AG04449 (cell line): ENCODE results near the gene MTURN.

ENCODE experiments used
- CTCF ChIA-PET: fragments of 350-600 bp; formaldehyde crosslinking; extraction: SDS; loops from one replicate; lab custom pipeline; 2021; ENCODE audit warnings: antibody characterized with exemption; lab: Yijun Ruan, JAX
- POLR2A ChIA-PET: fragments of 400-600, 350-600 bp; formaldehyde crosslinking; extraction: SDS; loops from one replicate; lab custom pipeline; 2020; ENCODE audit warnings: antibody characterized with exemption, inconsistent platforms; lab: Yijun Ruan, JAX
- DNase-seq: peaks from one replicate; pipeline ENCODE4 v3.0.0-alpha.2; 2010; ENCODE audit warnings: low read depth, low spot score
- H3K4me3 ChIP-seq: 2 replicates; pipeline ENCODE4 v1.5.1; 2011; ENCODE audit warnings: low read depth, mild to moderate bottlenecking, control low read depth, low read length
- CTCF ChIP-seq: IDR thresholded peaks from one replicate; pipeline ENCODE4 v1.5.1; 2011; ENCODE audit warnings: mild to moderate bottlenecking, moderate library complexity, low read length, control low read depth, inconsistent platforms; ENCODE audit not compliant: insufficient read depth; ENCODE audit errors: missing control alignments

Gene MTURN

GRCh38 chr7:30196408-30196807 is 61.6 kb downstream of the MTURN start:
- CTCF ChIA-PET = no interaction called here
- no peak for DNase-seq
- no peak for TF ChIP-seq CTCF

GRCh38 chr7:30197438-30197837 is 62.7 kb downstream of the MTURN start:
- DNase-seq = no peak
- no peak for TF ChIP-seq CTCF
- ChIA-PET CTCF (no interaction called here), POLR2A (no interaction called here)
- H3K4me3 ChIP-seq = no peak overlapping the region

More at GRCh38 chr7:30196408-30196807, 61.6 kb downstream of the MTURN start:
- H3K4me3 ChIP-seq = no peak overlapping the region
- POLR2A ChIA-PET = no interaction called here

- POLR2A ChIA-PET = no interaction called here
- DNase-seq = no peak
- CTCF ChIA-PET = no interaction called here
- no peak for TF ChIP-seq CTCF
- H3K4me3 ChIP-seq = no peak overlapping the region
Measured at GRCh38 chr7:30199271-30199670, 64.5 kb downstream of the MTURN start.

GRCh38 chr7:30200591-30200990 is 65.8 kb downstream of the MTURN start:
- no peak for TF ChIP-seq CTCF
- ChIA-PET POLR2A (no interaction called here), CTCF (no interaction called here)
- no peak overlapping the region for H3K4me3 ChIP-seq
- DNase-seq = no peak

GRCh38 chr7:30201161-30201666 is 66.4 kb downstream of the MTURN start:
- ChIA-PET CTCF (no interaction called here), POLR2A (no interaction called here)
- DNase-seq = no peak
- TF ChIP-seq CTCF = no peak
- no peak overlapping the region for H3K4me3 ChIP-seq

- TF ChIP-seq CTCF = no peak
- H3K4me3 ChIP-seq = no peak overlapping the region
- ChIA-PET POLR2A (no interaction called here), CTCF (no interaction called here)
- DNase-seq = no peak
Measured at GRCh38 chr7:30201921-30202320, 67.1 kb downstream of the MTURN start.
